MM.1S (cell line): ENCODE measurements around the gene SPRR1B.
"Not testable (repeated sequence)": the region's sequence is repeated elsewhere in the genome, so short reads cannot be mapped to it uniquely, and the experiment has no call there.

Experiments used
- DNase-seq: peaks from one replicate; pipeline ENCODE4 v3.0.0-alpha.2; 2015
- H2AFZ ChIP-seq: fragments of 300-600 bp; sonication (generic); 2 replicates; pipeline ENCODE4 v1.6.0; 2016; ENCODE audit warnings: antibody characterized with exemption, low read length
- H3F3A ChIP-seq: fragments of 300-600 bp; sonication (generic); 2 replicates; pipeline ENCODE4 v1.6.1; 2016; ENCODE audit warnings: mild to moderate bottlenecking, antibody characterized with exemption, low read length, moderate library complexity, mixed read lengths; ENCODE audit not compliant: insufficient read depth
- H3K27ac ChIP-seq: fragments of 300-600 bp; sonication (generic); 2 replicates; pipeline ENCODE4 v1.5.1; 2016; ENCODE audit warnings: mild to moderate bottlenecking, low read length
- H3K27me3 ChIP-seq: fragments of 300-600 bp; sonication (generic); replicated peaks from 2 replicates; pipeline ENCODE4 v1.6.0; 2016; ENCODE audit warnings: low read length; ENCODE audit not compliant: insufficient read depth
- H3K36me3 ChIP-seq: fragments of 300-600 bp; sonication (generic); replicated peaks from 2 replicates; pipeline ENCODE4 v1.6.1; 2016; ENCODE audit warnings: mild to moderate bottlenecking, low read length, mixed read lengths; ENCODE audit not compliant: insufficient read depth
- H3K4me1 ChIP-seq: fragments of 300-600 bp; sonication (generic); 2 replicates; pipeline ENCODE4 v1.6.1; 2016; ENCODE audit warnings: low read length, mixed read lengths
- H3K4me2 ChIP-seq: fragments of 300-600 bp; sonication (generic); 2 replicates; pipeline ENCODE4 v1.6.0; 2016; ENCODE audit warnings: low read depth, low read length
- H3K4me3 ChIP-seq: fragments of 300-600 bp; sonication (generic); 2 replicates; pipeline ENCODE4 v1.5.1; 2016; ENCODE audit warnings: low read length, mixed read lengths
- H3K79me2 ChIP-seq: fragments of 300-600 bp; sonication (generic); 2 replicates; pipeline ENCODE4 v1.6.1; 2016; ENCODE audit warnings: mixed run types, low read length, mixed read lengths
- H3K9ac ChIP-seq: fragments of 300-600 bp; sonication (generic); 2 replicates; pipeline ENCODE4 v1.6.1; 2016; ENCODE audit warnings: low read length, mixed read lengths
- H3K9me2 ChIP-seq: fragments of 300-600 bp; sonication (generic); replicated peaks from 2 replicates; pipeline ENCODE4 v1.6.1; 2016; ENCODE audit warnings: mild to moderate bottlenecking, low read length, mixed read lengths; ENCODE audit not compliant: insufficient read depth
- H3K9me3 ChIP-seq: fragments of 300-600 bp; sonication (generic); replicated peaks from 2 replicates; pipeline ENCODE4 v1.6.1; 2016; ENCODE audit warnings: mild to moderate bottlenecking, low read length, mixed read lengths; ENCODE audit not compliant: insufficient read depth
- H4K20me1 ChIP-seq: fragments of 300-600 bp; sonication (generic); 2 replicates; pipeline ENCODE4 v1.6.1; 2016; ENCODE audit warnings: mild to moderate bottlenecking, low read length, moderate library complexity, mixed read lengths; ENCODE audit not compliant: insufficient read depth
- EZH2 ChIP-seq: fragments of 300-600 bp; sonication (generic); optimal IDR thresholded peaks from 2 replicates; pipeline ENCODE3; 2017; ENCODE audit warnings: low read depth, mild to moderate bottlenecking, antibody characterized with exemption, low read length, mixed read lengths
- EZH2phosphoT487 ChIP-seq: fragments of 300-600 bp; sonication (generic); IDR thresholded peaks from 2 replicates; pipeline ENCODE4 v1.6.1; 2018; ENCODE audit warnings: antibody characterized with exemption, low read length
- TF ChIP-seq, protein P1 (sequence below): fragments of 300-600 bp; sonication (generic); IDR thresholded peaks from 2 replicates; pipeline ENCODE4 v1.5.1; 2016; ENCODE audit warnings: antibody characterized with exemption, low read length, mixed read lengths

Gene SPRR1B

DNA sequence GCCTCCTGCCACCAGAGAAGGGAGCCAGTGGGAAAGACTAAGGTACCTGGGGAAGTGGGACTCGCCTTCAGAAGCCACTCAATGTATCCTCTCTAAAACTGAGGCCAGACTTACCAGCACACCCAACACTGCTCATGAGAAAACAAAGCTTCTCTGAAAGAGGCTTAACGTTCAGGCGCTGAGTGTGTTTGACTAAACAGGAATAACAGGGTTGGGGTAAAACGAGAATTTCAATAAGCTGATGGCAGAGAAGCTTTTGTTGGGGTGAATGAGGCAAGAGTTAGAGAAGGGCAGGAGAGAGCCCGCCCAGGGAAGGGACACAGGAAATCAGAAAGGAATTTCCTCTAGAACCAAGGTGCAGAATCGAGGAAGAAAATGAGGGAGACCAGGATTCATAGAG lies 31.2 kb upstream of the SPRR1B start:
- Histone ChIP-seq H3K27ac (no peak overlapping the region), H3F3A (no peaks in the 10 kb centered on the region), H3K9me3 (no peaks in the 10 kb centered on the region), H4K20me1 (no peaks in the 10 kb centered on the region), H3K9me2 (no peaks in the 10 kb centered on the region), H3K4me2 (no peak overlapping the region), H3K4me3 (no peak overlapping the region), H3K36me3 (no peaks in the 10 kb centered on the region), H3K79me2 (no peaks in the 10 kb centered on the region), H3K4me1 (no peaks in the 10 kb centered on the region), H2AFZ (no peak overlapping the region), H3K9ac (no peak overlapping the region), H3K27me3 (no peaks in the 10 kb centered on the region)
- DNase-seq, result no peak
- TF ChIP-seq EZH2 (no peak), EZH2phosphoT487 (no peak)
- TF ChIP-seq, protein P1, sequence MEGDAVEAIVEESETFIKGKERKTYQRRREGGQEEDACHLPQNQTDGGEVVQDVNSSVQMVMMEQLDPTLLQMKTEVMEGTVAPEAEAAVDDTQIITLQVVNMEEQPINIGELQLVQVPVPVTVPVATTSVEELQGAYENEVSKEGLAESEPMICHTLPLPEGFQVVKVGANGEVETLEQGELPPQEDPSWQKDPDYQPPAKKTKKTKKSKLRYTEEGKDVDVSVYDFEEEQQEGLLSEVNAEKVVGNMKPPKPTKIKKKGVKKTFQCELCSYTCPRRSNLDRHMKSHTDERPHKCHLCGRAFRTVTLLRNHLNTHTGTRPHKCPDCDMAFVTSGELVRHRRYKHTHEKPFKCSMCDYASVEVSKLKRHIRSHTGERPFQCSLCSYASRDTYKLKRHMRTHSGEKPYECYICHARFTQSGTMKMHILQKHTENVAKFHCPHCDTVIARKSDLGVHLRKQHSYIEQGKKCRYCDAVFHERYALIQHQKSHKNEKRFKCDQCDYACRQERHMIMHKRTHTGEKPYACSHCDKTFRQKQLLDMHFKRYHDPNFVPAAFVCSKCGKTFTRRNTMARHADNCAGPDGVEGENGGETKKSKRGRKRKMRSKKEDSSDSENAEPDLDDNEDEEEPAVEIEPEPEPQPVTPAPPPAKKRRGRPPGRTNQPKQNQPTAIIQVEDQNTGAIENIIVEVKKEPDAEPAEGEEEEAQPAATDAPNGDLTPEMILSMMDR, result no peak

DNA sequence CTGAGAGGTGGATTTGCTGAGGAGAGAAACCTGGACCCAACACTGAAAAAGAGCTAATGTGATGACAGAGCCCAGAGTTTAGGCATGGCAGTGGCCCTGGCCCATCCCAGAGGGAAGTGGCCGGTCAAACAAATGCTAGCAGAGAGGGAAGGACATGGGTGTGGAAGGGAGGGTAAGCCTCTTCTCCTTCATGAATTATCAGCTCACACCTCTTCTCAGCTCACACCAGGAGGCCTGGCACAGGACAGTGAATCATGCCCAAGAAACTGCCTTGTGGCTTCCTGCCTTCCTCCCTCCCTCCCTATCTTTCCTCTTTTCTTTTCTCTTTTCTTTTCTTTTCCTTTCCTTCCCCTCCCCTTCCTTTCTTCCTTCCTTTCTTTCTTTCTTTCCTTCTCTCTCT lies 30.7 kb upstream of the SPRR1B start:
- TF ChIP-seq EZH2phosphoT487 (no peak), EZH2 (no peak)
- TF ChIP-seq, protein P1, result no peak
- Histone ChIP-seq H3K27ac (no peak overlapping the region), H3K9me2 (no peaks in the 10 kb centered on the region), H3K9ac (no peak overlapping the region), H3K9me3 (no peaks in the 10 kb centered on the region), H4K20me1 (no peaks in the 10 kb centered on the region), H3K36me3 (no peaks in the 10 kb centered on the region), H3K4me2 (no peak overlapping the region), H2AFZ (no peak overlapping the region), H3K4me3 (no peak overlapping the region), H3F3A (no peaks in the 10 kb centered on the region), H3K4me1 (no peaks in the 10 kb centered on the region), H3K79me2 (no peaks in the 10 kb centered on the region), H3K27me3 (no peaks in the 10 kb centered on the region)
- DNase-seq, result no peak

DNA sequence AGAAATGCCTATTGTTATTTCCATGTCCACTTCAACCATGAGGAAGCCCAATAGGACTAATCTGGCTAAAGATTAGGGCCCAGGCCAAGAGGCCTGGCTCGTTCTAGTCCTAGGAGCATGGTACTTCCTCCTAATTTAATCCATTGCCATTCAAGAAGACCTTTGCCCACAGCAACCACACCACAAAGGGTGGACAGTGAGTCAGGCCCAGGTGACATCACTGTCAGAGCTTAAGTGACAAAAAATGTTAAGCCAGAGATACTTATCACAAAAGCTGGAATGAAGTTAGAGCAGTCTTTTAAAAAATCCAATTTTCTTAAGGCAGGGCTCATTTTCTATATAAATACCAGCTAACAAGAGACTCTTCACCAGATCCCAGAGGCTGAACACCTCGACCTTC lies 29.6 kb upstream of the SPRR1B start, which contains the start of gene SPRR3:
Gene SPRR3 (plus strand): TSS at position 368 of the 400 bp plus-strand sequence. CDS start 1,272 bp downstream, outside the sequence.
- Histone ChIP-seq H3K9me3 (no peaks in the 10 kb centered on the region), H3F3A (no peaks in the 10 kb centered on the region), H3K4me1 (no peaks in the 10 kb centered on the region), H3K36me3 (no peaks in the 10 kb centered on the region), H4K20me1 (no peaks in the 10 kb centered on the region), H3K27me3 (no peaks in the 10 kb centered on the region), H3K9me2 (no peaks in the 10 kb centered on the region), H3K4me2 (no peak within 1 kb of the TSS), H3K9ac (no peak within 1 kb of the TSS), H3K27ac (no peak within 1 kb of the TSS), H3K79me2 (no peaks in the 10 kb centered on the region), H3K4me3 (no peak within 1 kb of the TSS), H2AFZ (no peak within 1 kb of the TSS)
- TF ChIP-seq, protein P1, result no peak
- TF ChIP-seq EZH2phosphoT487 (no peak), EZH2 (no peak)
- DNase-seq, result no peak

DNA sequence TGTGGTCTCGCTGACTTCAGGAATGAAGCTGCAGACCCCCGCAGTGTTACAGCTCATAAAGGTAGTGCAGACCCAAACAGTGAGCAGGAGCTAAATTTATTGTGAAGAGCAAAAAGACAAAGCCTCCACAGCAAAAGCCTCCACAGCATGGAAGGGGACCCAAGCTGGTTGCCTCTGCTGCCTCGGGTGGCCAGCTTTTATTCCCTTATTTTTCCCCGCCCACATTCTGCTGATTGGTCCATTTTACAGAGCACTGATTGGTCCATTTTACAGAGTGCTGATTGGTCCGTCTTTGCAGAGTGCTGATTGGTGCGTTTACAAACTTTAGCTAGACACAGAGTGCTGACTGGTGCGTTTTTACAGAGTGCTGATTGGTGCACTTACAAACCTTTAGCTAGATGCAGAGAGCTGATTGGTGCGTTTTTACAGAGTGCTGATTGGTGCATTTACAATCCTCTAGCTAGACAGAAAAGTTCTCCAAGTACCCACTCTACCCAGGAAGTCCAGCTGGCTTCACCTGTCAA lies 19.7 kb upstream of the SPRR1B start:
- H3F3A ChIP-seq, H3K9ac ChIP-seq, H3K9me2 ChIP-seq, H2AFZ ChIP-seq, DNase-seq, H3K4me2 ChIP-seq, H3K4me1 ChIP-seq, H3K27ac ChIP-seq, H3K79me2 ChIP-seq, H3K27me3 ChIP-seq, H3K4me3 ChIP-seq, H3K36me3 ChIP-seq, H4K20me1 ChIP-seq, H3K9me3 ChIP-seq: not testable (repeated sequence)

DNA sequence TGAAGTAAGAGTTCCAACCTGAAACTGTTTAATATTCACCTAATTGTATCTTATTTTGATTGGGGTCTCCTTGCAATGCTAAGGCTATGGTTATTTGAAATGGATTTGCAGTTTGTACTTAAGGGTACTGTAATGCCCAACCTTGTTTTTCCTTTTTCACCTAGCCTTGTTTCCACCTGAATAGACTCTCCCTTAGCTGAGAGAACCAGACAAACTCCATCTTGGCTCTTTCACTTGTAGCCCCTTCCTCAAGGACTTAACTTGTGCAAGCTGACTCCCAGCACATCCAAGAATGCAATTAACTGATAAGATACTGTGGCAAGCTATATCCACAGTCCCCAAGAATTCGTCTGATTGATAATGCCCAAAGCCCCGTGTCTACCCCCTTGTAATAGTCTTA lies 9.2 kb upstream of the SPRR1B start:
- H3K36me3 ChIP-seq, H3K27ac ChIP-seq, DNase-seq, H4K20me1 ChIP-seq, H3K27me3 ChIP-seq, H3K4me1 ChIP-seq, H3K4me3 ChIP-seq, H3K9me3 ChIP-seq, H3F3A ChIP-seq, H3K79me2 ChIP-seq, H2AFZ ChIP-seq, H3K9me2 ChIP-seq, H3K9ac ChIP-seq, H3K4me2 ChIP-seq: not testable (repeated sequence)

DNA sequence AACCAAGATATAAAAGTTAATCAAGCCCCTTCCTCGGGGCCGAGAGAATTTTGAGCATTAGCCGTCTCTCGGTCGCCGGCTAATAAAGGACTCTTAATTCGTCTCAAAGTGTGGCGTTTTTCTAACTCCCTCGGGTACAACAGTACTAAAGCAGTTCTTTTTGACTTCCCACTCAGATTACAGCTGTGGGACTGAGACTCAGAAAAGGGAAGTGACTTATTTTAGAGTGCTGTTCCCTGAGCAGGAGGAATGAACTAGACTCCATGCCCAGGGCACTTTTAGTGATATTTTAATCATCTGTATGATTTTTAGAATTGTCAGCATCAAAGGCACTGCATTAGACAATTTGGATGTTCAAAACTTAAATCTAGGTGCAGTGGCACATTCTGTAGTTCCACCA lies 8.7 kb upstream of the SPRR1B start:
- not testable (repeated sequence) for H3K4me3 ChIP-seq, H3K27me3 ChIP-seq, H3K9ac ChIP-seq, H3K9me3 ChIP-seq, H3K36me3 ChIP-seq, H3K4me1 ChIP-seq, DNase-seq, H3K27ac ChIP-seq, H3K79me2 ChIP-seq, H3K9me2 ChIP-seq, H4K20me1 ChIP-seq, H3F3A ChIP-seq, H2AFZ ChIP-seq, H3K4me2 ChIP-seq
